Cardiac fibroblast (primary cell): ENCODE results near the gene SCAPER.

Source experiments
- DNase-seq, 2 donors: peaks; one replicate each; pipeline versions ENCODE4 v3.0.0 to v3.0.0-alpha.2; 2010; ENCODE audit warnings: low read depth in 2 of 2
- H3K4me3 ChIP-seq, 2 donors: replicated peaks in 1 of 2; 1 replicate in 1 of 2; 2 replicates in 1 of 2; pipeline ENCODE4 v1.5.1; 2011; ENCODE audit warnings: low read depth in 2 of 2, low read length in 2 of 2, mild to moderate bottlenecking in 2 of 2, moderate library complexity in 1 of 2
- CTCF ChIP-seq: IDR thresholded peaks from one replicate; pipeline ENCODE4 v1.5.1; 2011; ENCODE audit warnings: low read depth, mild to moderate bottlenecking, low read length, inconsistent platforms

Gene SCAPER

DNA sequence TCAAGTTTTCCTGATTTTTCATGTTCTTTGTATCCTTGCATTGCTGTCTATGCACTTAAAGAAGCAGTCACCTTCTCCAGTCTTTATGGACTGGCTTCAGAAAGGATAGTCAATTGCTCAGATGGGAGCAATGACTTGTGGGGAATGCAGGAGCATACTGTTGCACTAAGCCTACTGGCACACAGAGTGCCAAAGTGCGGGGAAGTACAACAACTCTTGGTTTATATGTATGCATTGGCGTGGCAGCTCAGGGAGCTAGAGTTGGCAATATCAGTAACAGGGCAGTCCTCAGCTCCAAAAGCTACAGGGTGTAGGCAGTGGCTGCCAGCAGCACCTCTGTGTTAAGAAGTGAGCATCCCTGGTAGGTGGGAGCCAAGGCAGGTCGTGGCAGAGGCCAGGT lies 141.1 kb downstream of the SCAPER start:
- no peak for TF ChIP-seq CTCF
- no peak for DNase-seq
- no peak overlapping the region for H3K4me3 ChIP-seq

DNA sequence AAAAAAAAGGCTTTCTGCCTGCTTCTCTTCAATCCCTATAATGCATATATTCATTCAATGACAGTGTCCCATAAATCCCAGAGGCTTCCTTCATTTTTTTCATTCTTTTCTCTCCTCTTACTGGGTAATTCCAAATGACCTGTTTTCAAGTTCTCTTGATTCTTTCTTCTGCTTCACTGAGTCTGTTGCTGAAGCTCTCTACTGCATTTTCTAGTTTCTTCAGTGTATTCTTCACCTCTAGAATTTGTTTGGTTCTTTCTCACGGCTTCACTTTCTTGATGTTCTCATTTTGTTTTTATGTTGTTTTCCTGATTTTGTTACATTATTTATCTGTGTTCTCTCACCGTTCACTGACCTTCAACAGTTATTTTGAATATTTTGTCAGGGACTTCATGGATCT lies 141.6 kb downstream of the SCAPER start:
- no peak overlapping the region for H3K4me3 ChIP-seq
- DNase-seq, result no peak
- no peak for TF ChIP-seq CTCF

GRCh38 chr15:76756381-76756780 lies 148.8 kb downstream of the SCAPER start:
- peak; percentile 58 to 61 for DNase-seq
- no peak for TF ChIP-seq CTCF
- H3K4me3 ChIP-seq, result no peak overlapping the region

- TF ChIP-seq CTCF, result no peak
- H3K4me3 ChIP-seq, result no peak overlapping the region
- DNase-seq, result no peak
Measured at GRCh38 chr15:76753771-76754170, 151.4 kb downstream of the SCAPER start.

- H3K4me3 ChIP-seq, result no peak overlapping the region
- TF ChIP-seq CTCF, result no peak
- no peak for DNase-seq
Measured at GRCh38 chr15:76753131-76753530, 152.0 kb downstream of the SCAPER start.

GRCh38 chr15:76752549-76752948 lies 152.6 kb downstream of the SCAPER start:
- no peak for DNase-seq
- H3K4me3 ChIP-seq, result no peak overlapping the region
- no peak for TF ChIP-seq CTCF

DNA sequence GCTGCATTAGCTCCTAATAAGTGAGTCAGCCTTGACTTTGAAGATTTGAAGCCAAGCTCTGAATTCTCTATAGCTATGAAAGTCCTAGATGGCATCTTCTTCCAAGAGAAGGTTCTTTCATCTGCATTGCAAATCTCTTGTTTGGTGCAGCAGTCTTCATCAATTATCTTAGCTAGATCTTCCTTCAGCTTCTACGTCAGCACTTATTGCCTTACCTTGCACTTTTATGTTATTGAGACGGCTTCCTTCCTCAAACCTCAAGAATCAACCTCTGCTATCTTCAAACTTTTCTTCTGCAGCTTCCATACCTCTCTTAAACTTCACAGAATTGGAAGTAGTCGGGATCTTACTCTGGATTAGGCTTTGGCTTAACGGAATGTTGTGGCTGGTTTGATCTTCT lies 167.6 kb downstream of the SCAPER start:
- TF ChIP-seq CTCF, result no peak
- no peak for DNase-seq

More for the DNA sequence above, 167.6 kb downstream of the SCAPER start:
- H3K4me3 ChIP-seq, result no peak overlapping the region
